ENCODE results near the gene HECA. TPM values are rescaled to one million over a fixed set of nuclear protein-coding genes. Genes with fewer than 3 reads are reported as not detected.

The HECA gene
- total and polyA plus RNA-seq, 2 of the 8 experiments (the other 6 are each of a cell fraction or from before 2014, with no cell fraction given) = 2.4 to 9.2 TPM

GRCh38 chr6:139108378-139108777 is 26.5 kb upstream of the HECA start:
- Histone ChIP-seq H3K36me3 (ENCODE audit: control insufficient read depth in 2 of 4, insufficient read depth in 4 of 4, low read length in 3 of 4) (no peaks in the 10 kb centered on the region), H2BK120ac (replicated peaks; ENCODE audit: low read depth, low read length) (no peak overlapping the region), H3K4ac (replicated peaks; ENCODE audit: insufficient read length, low read depth, low read length) (no peak overlapping the region), H3K9ac (replicated peaks in 1 of 4; ENCODE audit: extremely low read depth in 1 of 4, low read depth in 3 of 4, low read length in 3 of 4) (no peak overlapping the region), H3K27me3 (replicated peaks in 1 of 4; ENCODE audit: control insufficient read depth in 3 of 4, extremely low read depth in 1 of 4, insufficient read depth in 3 of 4, low read length in 3 of 4) (no peaks in the 10 kb centered on the region), H3K79me2 (ENCODE audit: control insufficient read depth in 1 of 2, insufficient read depth in 2 of 2, low read length in 2 of 2) (no peaks in the 10 kb centered on the region), H3K56ac (replicated peaks; ENCODE audit: insufficient read length, low read depth, low read length) (no peak overlapping the region), H4K20me1 (replicated peaks in 1 of 2; ENCODE audit: control insufficient read depth in 1 of 2, insufficient read depth in 2 of 2, low read length in 2 of 2) (no peaks in the 10 kb centered on the region), H4K8ac (ENCODE audit: extremely low read depth, insufficient read depth, low read length) (no peak overlapping the region), H3K9me3 (ENCODE audit: insufficient read depth in 2 of 2, low read depth in 1 of 2, low read length in 1 of 2) (no peaks in the 10 kb centered on the region), H3K79me1 (ENCODE audit: low read depth, low read length) (no peaks in the 10 kb centered on the region), H4K5ac (ENCODE audit: insufficient read length, low read depth, low read length) (no peak overlapping the region), H3K4me1 (replicated peaks in 1 of 4; ENCODE audit: control insufficient read depth in 3 of 4, insufficient read depth in 4 of 4, low read length in 3 of 4) (peaks cover 0 to 2% (median 0%) of the 10 kb centered on the region in 4 experiments; a peak in 1 of 7 replicates), H3K27ac (ENCODE audit: low read depth, low read length) (no peak overlapping the region), H3K23me2 (ENCODE audit: low read depth, low read length) (no peaks in the 10 kb centered on the region), H3K4me2 (ENCODE audit: insufficient read depth in 1 of 2, low read depth in 2 of 2, low read length in 2 of 2) (no peak overlapping the region), H4K91ac (replicated peaks; ENCODE audit: insufficient read length, low read length) (no peak overlapping the region), H2BK12ac (ENCODE audit: low read depth, low read length) (no peak overlapping the region), H2AFZ (ENCODE audit: low read length) (no peak overlapping the region), H2BK5ac (ENCODE audit: low read depth, low read length) (no peak overlapping the region), H2BK15ac (ENCODE audit: low read length) (no peak overlapping the region), H3K4me3 (ENCODE audit: extremely low read depth in 1 of 4, insufficient read depth in 2 of 4, low read depth in 3 of 4, low read length in 4 of 4) (no peak overlapping the region), H2AK5ac (ENCODE audit: low read depth, low read length) (no peak overlapping the region), H2BK20ac (ENCODE audit: low read length) (no peak overlapping the region), H3K23ac (ENCODE audit: insufficient read length) (no peak overlapping the region), H3K14ac (ENCODE audit: insufficient read length) (no peak overlapping the region), H3K18ac (ENCODE audit: extremely low read depth, low read length) (no peak overlapping the region)
- 93% methylated on average over 8 of the region's 8 CpGs; no CpG with 5 or more reads in 1 of the 2 experiments for WGBS, 2 experiments (ENCODE audit: extremely low coverage in 1 of 2, insufficient coverage in 1 of 2, insufficient read length in 1 of 2, insufficient replicate concordance in 2 of 2, low coverage in 1 of 2, low lambda C conversion rate in 2 of 2, missing lambda C conversion rate in 1 of 2)
- ChIA-PET CTCF (ENCODE audit: partially characterized antibody) (interaction anchor here (0.6 to 1.9 kb wide), 5 partner anchors 117 to 303 kb away, joined by 3 to 5 read pairs (median 3); no protein-coding TSS in a partner anchor), POLR2A (ENCODE audit: partially characterized antibody) (no interaction called here)
- DNase-seq (ENCODE audit: low read depth in 1 of 2, low spot score in 2 of 2) (no peak), FAIRE-seq (no peak)
- TF ChIP-seq JUND (IDR thresholded peaks at IDR 0.05; ENCODE audit: low read length) (no peak), YY1 (IDR thresholded peaks at IDR 0.05; ENCODE audit: low read depth, low read length) (no peak), MAFK (IDR thresholded peaks at IDR 0.05; ENCODE audit: low read depth, low read length) (no peak), TEAD4 (IDR thresholded peaks at IDR 0.05; ENCODE audit: low read depth, low read length) (no peak)
